ENCODE results near the gene PVALB. TPM values are rescaled to one million over a fixed set of nuclear protein-coding genes. Genes with fewer than 3 reads are reported as not detected.
A peak's percentile ranks its signal among the peaks of the same experiment; 100 is the strongest.

Gene PVALB
- total and polyA plus RNA-seq, 9 of the 15 experiments (the other 6 are each of a cell fraction or from before 2014, with no cell fraction given), result not detected

GRCh38 chr22:36855478-36855877, 38.6 kb upstream of the PVALB start:
- TF ChIP-seq KDM1A (IDR thresholded peaks at IDR 0.05) (peak in 1 of 2 experiments; percentile 88; a peak in 2 of 4 replicates), ZZZ3 (IDR thresholded peaks at IDR 0.05) (no peak)
- Histone ChIP-seq H3K27me3 (ENCODE audit: control insufficient read depth in 2 of 2, insufficient read depth in 2 of 2, low read length in 2 of 2) (peaks cover 0 to 10% of the 10 kb centered on the region in 2 experiments; a peak in 2 of 5 replicates), H3K9ac (ENCODE audit: insufficient read depth in 1 of 2, low read depth in 2 of 2, low read length in 2 of 2) (no peak overlapping the region), H3K9me3 (replicated peaks; ENCODE audit: control insufficient read depth, insufficient read depth, low read depth, low read length) (no peaks in the 10 kb centered on the region), H4K20me1 (replicated peaks; ENCODE audit: control insufficient read depth, insufficient read depth, low read length) (no peaks in the 10 kb centered on the region; the same call in 1 of the 2 replicates), H3K36me3 (ENCODE audit: control insufficient read depth, insufficient read depth, low read length) (no peaks in the 10 kb centered on the region), H3K79me2 (ENCODE audit: control insufficient read depth, insufficient read depth, low read length) (no peaks in the 10 kb centered on the region), H3K27ac (ENCODE audit: extremely low read depth, low read depth, low read length) (no peak overlapping the region), H2AFZ (ENCODE audit: low read depth, low read length) (no peak overlapping the region), H3K9me1 (ENCODE audit: control insufficient read depth, insufficient read depth, low read length) (no peaks in the 10 kb centered on the region), H3K4me3 (no peak overlapping the region), H3K4me1 (replicated peaks in 1 of 2; ENCODE audit: control insufficient read depth in 2 of 2, insufficient read depth in 2 of 2, low read length in 2 of 2) (peaks cover 0 to 6% of the 10 kb centered on the region in 2 experiments; a peak in 3 of 5 replicates), H3K4me2 (ENCODE audit: insufficient read depth, low read length) (no peak overlapping the region)
- POLR2A ChIA-PET, result no interaction called here
- in situ Hi-C loops (cut with MboI) (no loop called here), intact Hi-C loops (cut with micrococcal nuclease) (loop anchor here (5.0 kb wide), 1 partner anchor 122 kb away; no protein-coding TSS in a partner anchor)
- ATAC-seq (no peak), FAIRE-seq (no peak), DNase-seq (ENCODE audit: extremely low read depth in 1 of 4, low spot score in 3 of 4) (no peak)
- CTCF ChIA-PET (ENCODE audit: low intra/inter-chr PET ratio), result interaction anchor here (0.8 to 2.4 kb wide), 6 partner anchors 11 to 310 kb away, joined by 4 to 22 read pairs (median 15); no protein-coding TSS in a partner anchor
- 2% methylated on average over 3 of the region's 3 CpGs for WGBS (ENCODE audit: insufficient coverage, low coverage, missing lambda C conversion rate)
- no TSS peak for BruUV-seq (replicated peaks)

GRCh38 chr22:36853407-36854099, 36.7 kb upstream of the PVALB start:
- peak; percentile 57 to 76 (median 68) for DNase-seq (ENCODE audit: extremely low read depth in 1 of 4, low spot score in 3 of 4)
- H3K9me3 ChIP-seq (replicated peaks; ENCODE audit: control insufficient read depth, insufficient read depth, low read depth, low read length), result no peaks in the 10 kb centered on the region
- no peak overlapping the region for H3K9ac ChIP-seq (ENCODE audit: insufficient read depth in 1 of 2, low read depth in 2 of 2, low read length in 2 of 2)
- no peaks in the 10 kb centered on the region for H3K79me2 ChIP-seq (ENCODE audit: control insufficient read depth, insufficient read depth, low read length)
- 38% methylated on average over 6 of the region's 16 CpGs for WGBS (ENCODE audit: insufficient coverage, low coverage, missing lambda C conversion rate)
- H3K4me1 ChIP-seq (replicated peaks in 1 of 2; ENCODE audit: control insufficient read depth in 2 of 2, insufficient read depth in 2 of 2, low read length in 2 of 2), result peaks cover 0 to 6% of the 10 kb centered on the region in 2 experiments; a peak in 3 of 5 replicates
- no peak overlapping the region for H3K4me2 ChIP-seq (ENCODE audit: insufficient read depth, low read length)
- no TSS peak for BruUV-seq (replicated peaks)
- peak overlapping the region; percentile 81 for H2AFZ ChIP-seq (ENCODE audit: low read depth, low read length)
- ChIA-PET POLR2A (interaction anchor here (0.6 kb wide), 1 partner anchor 322 kb away, joined by 3 read pairs; no protein-coding TSS in a partner anchor), CTCF (ENCODE audit: low intra/inter-chr PET ratio) (no interaction called here)
- H3K36me3 ChIP-seq (ENCODE audit: control insufficient read depth, insufficient read depth, low read length), result no peaks in the 10 kb centered on the region
- no peaks in the 10 kb centered on the region; the same call in 1 of the 2 replicates for H4K20me1 ChIP-seq (replicated peaks; ENCODE audit: control insufficient read depth, insufficient read depth, low read length)
- intact Hi-C loops (cut with micrococcal nuclease), result loop anchor here (2.0 kb wide), 1 partner anchor 71 kb away; no protein-coding TSS in a partner anchor
- ATAC-seq, result peak; percentile 85
- H3K27ac ChIP-seq (ENCODE audit: extremely low read depth, low read depth, low read length), result no peak overlapping the region
- peaks cover 0 to 24% of the 10 kb centered on the region in 2 experiments; a peak in 2 of 5 replicates for H3K27me3 ChIP-seq (ENCODE audit: control insufficient read depth in 2 of 2, insufficient read depth in 2 of 2, low read length in 2 of 2)
- in situ Hi-C loops (cut with MboI), result no loop called here
- FAIRE-seq, result no peak
- no peaks in the 10 kb centered on the region for H3K9me1 ChIP-seq (ENCODE audit: control insufficient read depth, insufficient read depth, low read length)
- no peak overlapping the region for H3K4me3 ChIP-seq
- no peak for TF ChIP-seq TAF15 (IDR thresholded peaks at IDR 0.05; ENCODE audit: low read depth, low read length)
- peak; percentile 50; the same call in 1 of the 2 replicates for TF ChIP-seq EHMT2 (IDR thresholded peaks at IDR 0.05)
- TF ChIP-seq RAD21 (CRISPR knock-in tag; conservative IDR thresholded peaks at IDR 0.05 in 1 of 2, IDR thresholded peaks at IDR 0.05 in 1 of 2), result peak in 1 of 2 experiments; percentile 40; a peak in 2 of 4 replicates
- no peak for TF ChIP-seq THRAP3 (IDR thresholded peaks at IDR 0.05; ENCODE audit: borderline replicate concordance)
- peak; percentile 68 to 78 (median 76) for TF ChIP-seq CTCF (IDR thresholded peaks at IDR 0.05 in 2 of 3, conservative IDR thresholded peaks at IDR 0.05 in 1 of 3; ENCODE audit: insufficient read depth in 2 of 3, low read depth in 1 of 3, low read length in 3 of 3)
- no peak for TF ChIP-seq FOXO4 (CRISPR knock-in tag; IDR thresholded peaks at IDR 0.05)
- TF ChIP-seq GABPA (tag; conservative IDR thresholded peaks at IDR 0.05; ENCODE audit: low read depth), result peak; percentile 39; the same call in 1 of the 2 replicates
- peak; percentile 84 for TF ChIP-seq ETV1 (tag; conservative IDR thresholded peaks at IDR 0.05; ENCODE audit: low read depth)
- TF ChIP-seq MTA1 (IDR thresholded peaks at IDR 0.05; ENCODE audit: borderline replicate concordance), result no peak

Measured in K562 (cell line).